Measurements from ENCODE around the gene SRSF5.
"Not testable (repeated sequence)": the region's sequence is repeated elsewhere in the genome, so short reads cannot be mapped to it uniquely, and the experiment has no call there.

The SRSF5 gene

DNA sequence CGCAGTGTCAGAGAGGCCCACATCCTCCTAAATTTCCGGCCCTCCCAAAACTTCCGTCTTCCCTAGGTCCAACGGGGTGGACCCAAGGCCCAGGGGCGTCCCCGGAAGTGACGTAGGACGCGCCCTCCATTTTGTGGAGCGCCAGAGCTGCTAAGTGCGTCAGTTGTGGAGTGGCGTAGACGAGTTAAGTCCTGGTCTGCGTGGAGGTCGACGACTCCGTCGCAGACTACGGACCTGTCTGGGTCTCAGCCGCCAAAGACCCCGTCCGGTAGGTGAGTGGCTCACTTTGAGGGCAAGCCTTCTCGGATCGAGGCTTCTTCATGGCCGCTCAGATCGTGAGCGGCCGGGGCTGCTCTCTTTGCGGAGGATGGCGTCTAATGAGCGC, at the start of gene SRSF5:
SRSF5 (plus strand) TSS at position 159 of the 385 bp plus-strand sequence. CDS start 1,015 bp downstream, outside the sequence.
- in situ Hi-C loops (cut with HindIII; ENCODE audit: low pct_ligation_motif_present, low pct_unique_long_range_greater_than_20kb, low sequenced_read_pairs), result no loop called here
- peak; percentile 94 for DNase-seq

DNA sequence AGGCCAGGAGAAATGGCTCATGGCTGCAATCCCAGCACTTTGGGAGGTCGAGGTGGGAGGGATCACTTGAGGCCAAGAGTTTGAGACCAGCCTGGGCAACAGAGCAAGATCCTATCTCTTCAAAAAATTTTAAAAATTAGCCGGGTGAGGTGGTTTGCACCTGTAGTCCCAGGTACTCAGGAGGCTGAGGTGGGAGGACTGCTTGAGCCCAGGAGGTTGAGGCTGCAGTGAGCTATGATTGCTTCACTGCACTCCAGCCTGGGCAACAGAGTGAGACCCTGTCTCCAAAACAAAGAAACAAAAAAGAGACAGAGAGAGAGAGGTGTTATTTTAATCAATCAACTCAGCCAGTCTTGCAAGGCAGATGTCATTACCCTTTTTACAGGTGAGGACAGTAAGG, 48.3 kb upstream of the SRSF5 start:
- in situ Hi-C loops (cut with HindIII; ENCODE audit: low pct_ligation_motif_present, low pct_unique_long_range_greater_than_20kb, low sequenced_read_pairs); DNase-seq: not testable (repeated sequence)

DNA sequence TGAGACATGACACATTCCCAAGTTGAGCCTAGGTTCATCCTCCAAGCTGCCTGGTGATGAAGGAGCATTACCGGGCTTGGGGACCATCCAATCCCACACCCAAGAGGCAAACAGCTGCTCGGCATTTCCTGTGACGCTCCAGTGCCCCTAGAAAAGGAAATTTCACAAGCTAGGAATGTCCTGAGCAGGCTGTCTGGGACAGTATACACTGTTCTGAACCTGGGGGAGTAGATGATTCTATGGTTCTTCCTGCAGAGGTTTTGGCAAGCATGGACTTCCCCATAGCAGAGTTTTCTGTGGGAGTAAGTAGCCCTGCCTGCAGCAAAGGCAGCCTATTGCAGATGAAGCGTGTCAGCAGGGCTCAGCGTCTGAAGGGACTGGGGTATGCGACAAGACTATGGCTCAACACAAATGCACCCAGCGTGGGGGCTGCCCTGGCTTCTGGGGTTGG, 47.4 kb upstream of the SRSF5 start:
- peak; percentile 10 for DNase-seq
- in situ Hi-C loops (cut with HindIII; ENCODE audit: low pct_ligation_motif_present, low pct_unique_long_range_greater_than_20kb, low sequenced_read_pairs), result no loop called here

DNA sequence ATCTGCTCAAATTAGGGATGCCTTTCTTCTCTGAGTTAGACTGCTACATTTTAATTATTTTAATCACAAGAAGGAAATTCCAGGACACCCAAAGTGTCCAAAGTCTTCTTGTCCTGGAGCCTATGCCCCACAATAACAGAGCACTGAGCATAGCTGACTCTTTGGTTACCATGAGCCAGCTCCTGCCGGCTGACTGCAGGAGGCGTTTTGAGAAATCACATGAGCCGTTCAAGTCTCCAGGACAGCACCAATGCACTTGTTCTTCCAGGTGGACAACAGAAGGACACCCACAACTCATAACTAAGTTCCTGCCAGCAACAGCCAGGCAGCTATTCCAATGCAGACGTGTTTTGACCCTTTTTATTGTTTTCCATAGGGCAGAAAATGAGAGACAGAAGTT, 46.0 kb upstream of the SRSF5 start:
- in situ Hi-C loops (cut with HindIII; ENCODE audit: low pct_ligation_motif_present, low pct_unique_long_range_greater_than_20kb, low sequenced_read_pairs), result no loop called here

DNA sequence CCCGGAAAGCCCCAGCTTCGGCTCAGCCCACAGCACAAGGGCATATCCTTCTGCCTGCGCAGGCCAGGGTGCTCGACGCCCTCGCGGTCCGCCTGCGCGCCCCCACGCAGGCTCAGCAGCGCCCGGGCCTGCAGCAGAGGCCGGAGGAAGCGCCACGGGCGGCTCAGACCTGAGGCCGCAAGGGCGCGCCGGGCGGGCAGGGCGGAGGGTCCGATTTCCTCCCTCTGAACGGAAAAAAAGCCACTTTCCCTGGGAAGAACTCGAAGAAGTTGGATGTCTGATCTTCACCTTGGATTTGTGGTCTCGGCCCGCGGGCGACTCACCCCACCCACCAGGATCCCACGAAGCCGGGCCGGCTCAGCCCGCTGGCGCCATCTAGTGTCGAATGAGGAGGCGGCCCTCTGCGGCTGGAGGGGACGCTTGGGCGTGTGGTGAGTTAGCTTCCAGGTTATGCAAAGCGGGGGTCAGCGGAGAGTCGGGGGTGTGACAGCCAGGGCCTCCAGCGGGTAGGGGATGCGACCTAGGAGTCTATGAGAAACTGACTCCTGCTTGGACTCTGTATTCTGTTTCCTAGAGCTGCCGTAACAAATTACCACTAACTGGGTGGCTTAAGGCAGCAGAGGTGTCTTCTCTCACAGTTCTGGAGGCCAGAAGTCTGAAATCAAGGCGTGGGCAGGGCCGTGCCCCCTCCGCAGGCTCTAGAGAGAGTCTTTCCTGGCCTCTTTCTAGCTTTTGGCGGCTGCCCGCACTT, 40.0 kb upstream of the SRSF5 start:
- in situ Hi-C loops (cut with HindIII; ENCODE audit: low pct_ligation_motif_present, low pct_unique_long_range_greater_than_20kb, low sequenced_read_pairs), result no loop called here
- peak; percentile 57 for DNase-seq

More for the DNA sequence above, 46.0 kb upstream of the SRSF5 start:
- no peak for DNase-seq

DNA sequence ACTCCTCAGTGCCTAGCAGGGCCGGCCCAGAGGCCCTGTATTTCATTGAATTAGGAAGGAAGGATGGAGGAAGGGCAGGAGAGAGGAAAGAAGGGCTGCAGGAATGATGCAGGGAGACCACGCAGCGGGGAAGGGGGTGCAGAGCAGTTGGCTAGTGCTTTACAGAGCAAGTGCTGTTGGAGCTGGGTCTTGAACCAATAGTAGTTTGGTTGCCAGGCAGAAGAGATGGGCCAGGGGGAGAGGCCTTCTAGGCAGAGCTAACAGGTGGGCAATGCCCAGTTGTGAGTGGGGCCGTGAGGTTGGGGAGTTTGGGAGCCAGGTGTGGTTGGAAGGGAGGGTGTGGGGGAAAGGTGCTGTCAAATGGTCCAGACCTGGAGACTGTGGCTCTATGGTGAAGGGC, 39.1 kb upstream of the SRSF5 start:
- in situ Hi-C loops (cut with HindIII; ENCODE audit: low pct_ligation_motif_present, low pct_unique_long_range_greater_than_20kb, low sequenced_read_pairs), result no loop called here

DNA sequence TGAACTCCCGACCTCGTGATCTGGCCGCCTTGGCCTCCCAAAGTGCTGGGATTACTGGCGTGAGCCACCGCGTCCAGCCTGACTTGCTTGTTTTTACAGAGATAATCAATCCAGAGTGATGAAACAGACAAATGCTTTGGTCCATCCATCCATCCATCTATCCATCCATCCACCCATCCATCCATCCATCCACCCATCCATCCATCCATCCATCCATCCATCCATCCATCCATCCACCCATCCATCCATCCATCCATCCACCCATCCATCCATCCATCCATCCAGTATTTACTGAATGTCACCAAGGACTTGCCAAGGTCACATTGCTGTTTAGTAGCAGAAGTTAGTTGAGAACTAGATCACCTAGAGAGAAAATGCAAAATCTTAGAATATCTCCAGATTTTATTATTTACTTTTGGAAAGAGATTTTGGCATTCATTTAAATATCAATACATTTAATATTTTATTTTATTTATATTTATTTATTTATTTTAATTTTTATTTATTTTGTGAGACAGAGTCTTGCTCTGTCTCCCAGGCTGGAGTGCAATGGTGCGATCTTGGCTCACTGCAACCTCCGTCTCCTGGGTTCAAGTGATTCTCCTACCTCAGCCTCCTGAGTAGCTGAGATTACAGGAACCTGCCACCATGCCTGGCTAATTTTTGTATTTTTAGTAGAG, 34.9 kb upstream of the SRSF5 start:
- in situ Hi-C loops (cut with HindIII; ENCODE audit: low pct_ligation_motif_present, low pct_unique_long_range_greater_than_20kb, low sequenced_read_pairs); DNase-seq: not testable (repeated sequence)

More for the DNA sequence above, 39.1 kb upstream of the SRSF5 start:
- no peak for DNase-seq

DNA sequence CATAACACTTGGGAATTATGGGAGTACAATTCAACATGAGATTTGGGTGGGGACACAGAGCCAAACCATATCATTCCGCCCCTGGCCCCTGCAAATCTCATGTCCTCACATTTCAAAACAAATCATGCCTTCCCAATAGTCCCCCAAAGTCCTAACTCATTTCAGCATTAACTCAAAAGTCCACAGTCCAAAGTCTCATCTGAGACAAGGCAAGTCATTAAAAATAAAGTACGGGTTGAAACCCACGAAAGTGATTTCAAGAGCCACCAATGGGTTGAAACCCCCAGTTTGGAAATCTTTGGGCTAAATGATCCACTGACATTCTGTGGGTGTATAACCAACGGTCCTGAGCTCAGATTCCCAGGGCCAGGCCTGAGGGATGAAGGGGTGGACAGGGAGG, 30.5 kb upstream of the SRSF5 start:
- DNase-seq; in situ Hi-C loops (cut with HindIII; ENCODE audit: low pct_ligation_motif_present, low pct_unique_long_range_greater_than_20kb, low sequenced_read_pairs): not testable (repeated sequence)

DNA sequence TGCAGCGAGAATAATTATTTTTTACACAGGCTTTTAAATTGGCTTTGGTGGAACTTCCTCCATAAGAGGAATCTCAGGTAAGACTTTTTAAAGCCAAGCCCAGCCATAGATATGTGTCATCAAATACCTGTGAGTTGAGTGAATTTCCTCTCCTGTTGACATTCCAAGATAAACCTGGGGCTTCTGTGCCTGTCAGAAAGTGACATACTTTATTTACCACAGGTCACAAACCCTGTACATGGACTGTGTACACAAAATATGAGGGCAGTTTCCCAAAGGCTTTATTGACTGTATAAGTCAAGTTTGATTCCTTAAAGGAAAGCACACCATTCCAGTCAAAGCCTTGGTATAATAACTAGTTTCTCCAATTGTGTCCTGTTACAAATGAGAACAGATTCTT, 25.9 kb upstream of the SRSF5 start:
- DNase-seq, result no peak
- in situ Hi-C loops (cut with HindIII; ENCODE audit: low pct_ligation_motif_present, low pct_unique_long_range_greater_than_20kb, low sequenced_read_pairs), result no loop called here

DNA sequence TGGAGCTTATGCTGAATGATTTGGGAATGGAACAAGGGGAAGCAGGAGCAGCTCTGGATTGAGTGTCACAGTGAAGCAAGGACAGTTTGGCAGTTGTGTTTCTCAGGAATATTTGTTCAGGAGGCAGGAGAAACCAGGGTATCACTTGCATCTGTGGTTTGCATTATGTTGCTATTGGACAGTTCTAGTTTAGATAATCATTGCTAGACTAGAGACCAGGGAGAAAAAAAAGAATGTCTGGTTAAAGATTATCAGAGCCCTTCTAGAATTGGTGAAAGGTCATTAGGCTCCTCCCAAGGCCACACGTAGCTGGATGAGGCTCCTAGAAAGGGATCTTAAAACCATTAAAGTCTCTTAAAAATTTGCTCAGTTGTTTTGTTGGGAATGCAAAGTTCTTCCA, 17.0 kb upstream of the SRSF5 start:
- in situ Hi-C loops (cut with HindIII; ENCODE audit: low pct_ligation_motif_present, low pct_unique_long_range_greater_than_20kb, low sequenced_read_pairs), result no loop called here
- DNase-seq, result peak; percentile 70

DNA sequence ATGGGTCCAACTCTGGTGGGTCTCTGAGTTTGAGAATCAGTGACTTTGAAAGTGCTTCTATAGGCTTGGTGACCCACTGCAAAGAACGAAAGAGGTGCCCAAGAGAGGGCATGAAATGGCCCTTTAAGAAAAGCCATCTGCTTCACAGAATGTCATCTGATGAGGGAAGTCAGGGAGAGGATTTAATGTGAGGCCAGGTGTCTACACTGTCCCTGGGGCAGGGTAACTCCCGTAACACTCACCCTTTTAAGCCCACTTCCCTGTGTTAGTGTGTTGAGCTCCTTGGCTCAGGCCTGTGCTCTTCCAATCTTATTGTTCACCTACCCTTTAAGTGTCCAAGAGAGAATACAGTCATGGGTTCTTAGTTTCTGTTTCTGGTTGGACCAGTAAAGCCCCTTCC, 16.4 kb upstream of the SRSF5 start:
- DNase-seq, result no peak
- in situ Hi-C loops (cut with HindIII; ENCODE audit: low pct_ligation_motif_present, low pct_unique_long_range_greater_than_20kb, low sequenced_read_pairs), result no loop called here

DNA sequence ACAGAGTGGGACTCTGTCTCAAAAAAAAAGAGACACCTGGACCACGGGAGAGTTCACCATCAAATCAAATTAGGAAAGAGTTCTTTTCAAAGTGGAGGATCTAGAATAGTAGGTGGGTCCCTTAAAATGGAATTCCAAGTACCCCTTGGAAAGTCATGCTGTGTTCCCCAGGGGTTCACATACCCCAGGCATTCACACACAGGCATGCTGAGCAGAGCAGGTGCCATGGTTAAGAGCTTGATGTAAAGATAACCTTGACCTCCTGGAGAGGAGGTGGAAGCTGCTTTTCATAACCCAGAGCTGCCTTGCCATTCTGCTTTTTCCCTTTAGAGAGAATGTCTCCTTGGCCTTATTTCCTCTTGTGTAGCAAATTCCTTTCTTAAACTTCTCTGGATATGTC, 14.2 kb upstream of the SRSF5 start:
- in situ Hi-C loops (cut with HindIII; ENCODE audit: low pct_ligation_motif_present, low pct_unique_long_range_greater_than_20kb, low sequenced_read_pairs), result no loop called here
- no peak for DNase-seq

DNA sequence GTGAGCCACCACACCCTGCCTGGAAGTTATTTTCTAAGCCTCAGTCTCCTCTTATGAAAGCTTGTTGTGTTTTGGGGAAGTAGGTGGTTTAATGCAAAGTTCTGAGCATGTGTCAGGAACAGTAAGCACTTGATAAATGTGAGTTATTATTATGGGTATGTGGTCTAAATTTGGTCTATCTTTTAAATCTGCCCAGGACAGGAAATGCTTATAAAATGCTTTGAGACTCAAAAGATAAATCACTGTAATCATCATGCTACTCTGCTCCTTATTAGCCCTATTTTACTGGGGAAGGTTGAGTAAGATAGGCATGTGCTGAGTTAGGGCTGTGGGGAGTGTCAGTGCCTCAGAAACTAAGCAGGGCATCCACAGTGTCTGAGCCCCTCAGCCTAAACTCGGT, 13.1 kb upstream of the SRSF5 start:
- no peak for DNase-seq
- in situ Hi-C loops (cut with HindIII; ENCODE audit: low pct_ligation_motif_present, low pct_unique_long_range_greater_than_20kb, low sequenced_read_pairs), result no loop called here

DNA sequence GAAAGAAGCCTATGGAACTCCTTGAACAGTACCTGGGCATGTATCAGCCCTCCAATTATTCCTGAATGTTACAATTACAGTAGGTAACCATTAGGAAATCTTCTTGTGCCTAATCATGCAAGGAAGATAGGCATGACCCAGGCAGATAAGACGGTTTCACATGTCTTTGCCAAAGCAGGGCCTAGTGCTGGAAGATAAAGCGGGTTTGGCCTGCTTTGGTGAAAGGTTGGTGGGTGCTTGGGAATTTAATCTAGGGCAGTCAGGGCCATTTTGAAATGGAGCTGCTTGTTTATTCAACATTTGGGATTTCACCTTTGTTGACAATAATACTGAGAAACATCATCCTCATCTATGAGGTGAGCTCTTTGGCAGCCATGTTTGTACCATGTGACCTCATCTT, 12.5 kb upstream of the SRSF5 start:
- in situ Hi-C loops (cut with HindIII; ENCODE audit: low pct_ligation_motif_present, low pct_unique_long_range_greater_than_20kb, low sequenced_read_pairs), result no loop called here
- DNase-seq, result no peak

DNA sequence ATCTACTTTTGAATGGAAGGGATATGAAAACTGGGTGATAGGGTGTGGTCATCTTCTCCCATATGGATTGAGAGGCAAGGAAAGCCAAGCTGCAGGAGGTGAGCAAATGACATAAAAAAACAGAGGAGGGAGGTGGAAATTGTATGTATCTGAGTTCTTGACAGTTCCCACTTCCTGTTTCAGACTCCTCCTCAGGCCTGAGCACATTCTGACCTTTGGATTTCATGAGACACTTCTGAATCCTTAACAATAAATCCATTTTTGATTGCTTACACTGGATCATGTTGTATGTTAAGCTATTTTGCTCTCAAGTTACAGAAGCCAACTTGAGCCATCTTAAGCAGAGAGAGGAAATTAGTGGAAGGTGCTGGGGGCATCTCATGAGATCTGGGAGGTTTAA, 11.6 kb upstream of the SRSF5 start:
- DNase-seq, result no peak
- in situ Hi-C loops (cut with HindIII; ENCODE audit: low pct_ligation_motif_present, low pct_unique_long_range_greater_than_20kb, low sequenced_read_pairs), result no loop called here

DNA sequence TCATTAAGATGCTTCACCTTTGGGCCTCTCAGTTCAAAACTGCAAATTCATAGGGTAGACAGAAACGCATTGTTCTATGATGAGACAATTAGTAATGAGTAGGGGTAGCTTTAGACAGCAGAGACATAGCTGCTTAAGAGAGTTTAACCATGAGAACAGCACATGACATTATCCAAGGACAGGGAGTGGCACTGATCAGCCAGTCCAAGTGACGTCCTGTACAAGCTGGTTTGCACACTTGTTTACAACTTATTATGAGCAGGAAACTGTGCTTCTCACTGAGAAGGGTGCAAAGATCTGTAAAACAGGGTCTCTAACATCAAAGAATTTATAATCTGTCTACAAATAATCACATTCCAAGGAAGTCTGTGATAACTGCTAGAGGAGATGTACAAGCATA, 11.2 kb upstream of the SRSF5 start:
- in situ Hi-C loops (cut with HindIII; ENCODE audit: low pct_ligation_motif_present, low pct_unique_long_range_greater_than_20kb, low sequenced_read_pairs), result no loop called here
- DNase-seq, result no peak

DNA sequence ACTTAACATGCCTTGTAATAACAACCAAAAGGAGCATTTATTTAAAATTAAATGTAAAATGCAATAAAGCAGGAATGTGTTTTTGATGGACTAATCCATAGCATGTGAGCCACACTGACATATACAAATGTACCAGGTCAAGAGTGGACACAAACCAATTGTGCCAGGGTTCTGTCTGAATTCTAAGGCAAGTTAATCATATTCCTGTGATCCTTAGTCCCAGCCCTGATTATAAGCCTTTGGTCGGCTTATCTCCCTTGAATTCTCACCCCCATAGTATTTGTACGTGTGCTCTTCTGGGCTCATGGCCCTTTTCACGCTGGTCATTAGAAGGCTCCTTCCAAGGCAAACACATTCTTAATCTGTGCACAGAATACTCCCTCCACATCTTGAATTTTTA, 10.6 kb upstream of the SRSF5 start:
- DNase-seq, result no peak
- in situ Hi-C loops (cut with HindIII; ENCODE audit: low pct_ligation_motif_present, low pct_unique_long_range_greater_than_20kb, low sequenced_read_pairs), result no loop called here

DNA sequence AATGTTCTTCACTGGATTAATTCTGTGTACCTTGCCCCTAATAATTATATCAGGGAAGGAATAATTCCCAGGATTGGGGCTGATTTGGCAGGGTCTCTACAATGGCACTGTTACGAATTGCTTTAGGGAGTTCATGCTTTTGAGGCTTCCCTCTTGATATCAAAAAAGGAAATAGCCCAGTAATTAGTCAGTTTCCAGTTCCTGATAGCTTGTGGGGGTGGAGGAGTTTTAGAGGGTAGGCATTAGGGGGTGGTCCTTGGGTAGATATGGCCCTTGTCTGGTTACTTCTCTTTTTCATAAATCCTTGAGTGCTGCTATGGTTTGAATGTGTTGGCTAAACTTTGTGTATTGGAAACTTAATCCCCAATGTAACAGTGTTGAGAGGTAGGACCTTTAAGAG, 6.1 kb upstream of the SRSF5 start:
- in situ Hi-C loops (cut with HindIII; ENCODE audit: low pct_ligation_motif_present, low pct_unique_long_range_greater_than_20kb, low sequenced_read_pairs), result no loop called here
- DNase-seq, result no peak

DNA sequence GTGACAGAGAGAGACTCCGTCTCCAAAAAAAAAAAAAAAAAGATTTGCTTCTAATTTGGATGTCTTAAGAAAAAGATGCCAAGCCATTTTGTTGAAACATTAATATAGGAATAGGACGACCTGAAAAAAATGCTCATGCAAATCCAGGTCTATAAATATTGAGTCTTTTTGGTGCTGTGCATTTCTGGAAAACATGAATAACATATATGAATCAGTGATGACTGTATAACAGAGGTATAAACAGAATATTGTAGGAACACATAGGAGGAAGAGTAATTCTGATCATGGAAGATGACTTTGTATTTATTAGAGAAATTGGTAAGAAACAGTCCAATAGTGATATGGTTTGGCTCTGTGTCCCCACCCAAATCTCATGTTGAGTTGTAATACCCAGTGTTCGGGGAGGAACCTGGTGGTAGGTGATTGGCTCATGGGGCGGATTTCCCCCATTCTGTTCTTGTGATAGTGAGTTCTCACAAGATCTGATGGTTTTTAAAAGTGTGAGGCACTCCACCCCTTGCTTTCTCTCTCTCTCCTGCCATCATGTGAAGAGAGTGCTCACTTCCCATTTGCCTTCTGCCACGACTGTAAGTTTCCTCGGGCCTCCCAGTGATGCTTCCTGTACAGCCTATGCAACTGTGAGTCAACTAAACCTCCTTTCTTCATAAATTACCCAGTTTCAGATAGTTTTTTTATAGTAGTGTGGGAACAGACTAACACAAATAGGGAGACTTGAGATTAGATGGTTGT, 3.0 kb upstream of the SRSF5 start:
- no peak for DNase-seq
- in situ Hi-C loops (cut with HindIII; ENCODE audit: low pct_ligation_motif_present, low pct_unique_long_range_greater_than_20kb, low sequenced_read_pairs), result no loop called here

All from ACHN (cell line).